ENCODE data around the gene RNFT2.

RNFT2 gene

DNA sequence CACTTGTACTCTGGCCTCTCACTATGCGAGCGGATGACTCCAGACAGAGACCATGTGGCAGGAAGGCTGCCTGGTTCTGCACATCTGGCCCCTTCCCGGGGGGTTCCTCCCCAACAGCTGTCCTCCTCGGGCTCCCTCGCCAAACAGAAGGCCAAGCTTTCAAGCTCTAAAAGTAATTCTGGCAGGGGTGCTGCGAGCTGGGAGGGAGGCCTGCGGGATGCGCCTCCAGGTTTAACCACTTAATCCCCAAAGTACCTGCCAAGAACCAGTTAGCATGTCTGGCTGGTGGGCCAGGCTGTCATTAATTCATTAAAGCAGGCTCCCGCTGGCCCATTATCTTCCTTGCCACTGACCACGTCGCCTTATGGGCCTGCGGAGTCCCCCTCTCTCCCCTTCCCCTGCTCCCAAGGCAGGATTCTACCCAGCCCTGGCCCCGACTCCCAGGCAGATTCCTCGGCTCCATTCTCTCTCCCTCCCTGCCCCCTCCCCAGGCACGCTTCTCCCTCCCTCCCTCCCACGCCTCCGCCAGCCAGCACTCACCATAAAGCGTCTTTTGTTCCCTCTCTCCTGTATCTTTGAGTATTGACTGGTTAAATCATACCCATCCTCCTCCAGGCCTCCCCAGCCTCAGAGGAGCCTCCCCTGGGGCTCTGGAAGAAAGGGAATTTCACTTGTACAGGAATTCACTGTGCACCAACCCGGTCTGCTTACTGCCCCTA, 138.2 kb downstream of the RNFT2 start:
- DNase-seq (ENCODE audit: low read depth in 2 of 3, low spot score in 2 of 3), result no peak

GRCh38 chr12:116878567-116879508, 140.7 kb downstream of the RNFT2 start:
- no peak for DNase-seq (ENCODE audit: low read depth in 2 of 3, low spot score in 2 of 3)

DNA sequence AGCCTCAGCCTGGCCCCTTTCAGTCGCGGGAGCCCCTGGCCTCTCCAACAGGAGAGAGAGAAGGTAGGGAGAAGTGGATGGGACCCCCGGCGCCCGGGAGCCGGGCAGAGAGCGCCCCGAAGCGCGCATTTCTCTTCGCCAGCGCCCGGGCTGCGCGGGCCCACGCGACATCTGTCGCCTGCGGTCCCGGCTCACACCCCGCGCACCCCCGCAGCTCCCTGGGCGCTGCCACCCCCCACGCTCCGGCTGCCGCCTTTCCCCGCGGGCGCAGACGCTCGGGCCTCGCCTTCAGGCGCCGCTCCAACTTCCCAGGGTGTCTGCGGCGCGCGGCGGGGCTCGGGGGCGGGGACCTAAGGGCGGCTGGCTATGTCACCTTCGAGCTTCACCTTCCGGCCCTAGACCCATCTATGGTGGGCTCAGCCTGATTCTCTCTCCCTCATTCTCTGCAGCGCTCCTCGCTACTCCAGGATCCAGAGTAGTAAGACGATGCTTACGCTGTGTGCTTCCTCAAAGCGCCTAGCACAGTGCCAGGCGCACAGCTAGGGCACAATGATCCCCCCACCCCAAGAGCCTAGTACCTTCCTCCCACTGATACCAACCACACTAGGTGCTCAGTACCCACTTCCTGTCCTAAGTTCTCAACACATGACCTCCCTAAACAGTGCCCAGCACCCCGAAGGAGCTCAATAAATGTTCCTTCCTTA, 141.5 kb downstream of the RNFT2 start:
- DNase-seq (ENCODE audit: low read depth in 2 of 3, low spot score in 2 of 3), result no peak

DNA sequence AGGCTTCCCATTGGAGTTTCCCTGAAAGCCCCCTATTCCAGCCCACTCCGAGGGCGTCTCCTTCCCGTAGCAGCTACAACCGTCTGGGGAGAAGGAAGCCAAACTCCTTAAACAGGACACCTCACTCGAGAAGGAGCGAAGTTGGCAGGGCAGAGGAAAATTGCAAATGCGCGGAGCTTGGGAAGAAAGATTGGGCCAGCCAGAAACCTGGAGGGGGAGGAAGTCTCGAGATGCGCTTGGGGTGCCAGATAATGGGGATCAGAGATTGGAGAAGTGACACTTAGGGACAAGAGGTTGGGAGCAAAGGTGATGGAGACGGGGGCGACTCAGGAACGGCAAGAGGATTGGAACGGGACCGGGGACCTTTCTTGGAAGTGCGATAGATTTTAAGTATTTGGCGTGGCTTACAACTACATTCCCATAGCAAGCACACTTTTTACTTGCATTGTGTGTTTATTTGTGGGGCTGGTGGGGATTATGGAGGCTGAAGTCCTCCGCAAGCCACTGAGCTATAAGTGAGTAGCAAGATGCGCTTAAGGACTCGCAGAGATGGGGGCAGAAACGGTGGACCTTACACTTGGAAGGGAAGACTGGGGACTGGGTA, 142.2 kb downstream of the RNFT2 start:
- no peak for DNase-seq (ENCODE audit: low read depth in 2 of 3, low spot score in 2 of 3)

- peak in 2 of 3 experiments; percentile 12 to 23 for DNase-seq (ENCODE audit: low read depth in 2 of 3, low spot score in 2 of 3)
These were observed 142.8 kb downstream of the RNFT2 start for GRCh38 chr12:116880817-116881324.

DNA sequence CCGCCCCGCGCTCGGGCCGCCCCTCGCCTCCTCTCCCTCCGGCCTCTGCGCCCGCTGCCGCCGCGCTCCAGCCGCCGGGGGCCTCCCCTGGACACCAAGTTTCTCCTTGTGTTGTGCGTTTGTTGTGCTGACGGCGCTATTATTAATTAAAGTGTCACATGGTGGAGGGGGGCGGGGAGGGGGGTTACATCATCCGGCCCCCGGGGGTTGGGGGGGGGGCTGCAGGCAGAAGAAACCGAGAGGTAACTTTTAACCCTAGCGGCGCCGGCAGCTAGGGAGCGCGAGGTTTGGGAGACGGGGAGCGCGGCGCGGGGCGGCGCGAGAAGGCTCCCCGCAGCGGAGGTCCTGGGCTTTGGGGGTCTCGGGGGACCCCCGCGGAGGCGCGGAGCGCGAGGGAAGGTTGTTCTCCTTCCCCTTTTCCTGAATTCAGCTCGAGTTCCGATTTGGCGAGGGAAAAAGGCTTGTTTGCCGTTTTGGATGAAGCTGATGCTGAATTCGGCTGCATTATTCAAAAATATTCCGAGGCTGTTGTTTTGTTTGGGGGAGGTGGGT, 143.3 kb downstream of the RNFT2 start, which contains the start of gene HRK:
TSS of gene HRK (minus strand) at position 117 of the 552 bp plus-strand sequence. CDS start 134 bp downstream, outside the sequence.
- no peak for DNase-seq (ENCODE audit: low read depth in 2 of 3, low spot score in 2 of 3)

DNA sequence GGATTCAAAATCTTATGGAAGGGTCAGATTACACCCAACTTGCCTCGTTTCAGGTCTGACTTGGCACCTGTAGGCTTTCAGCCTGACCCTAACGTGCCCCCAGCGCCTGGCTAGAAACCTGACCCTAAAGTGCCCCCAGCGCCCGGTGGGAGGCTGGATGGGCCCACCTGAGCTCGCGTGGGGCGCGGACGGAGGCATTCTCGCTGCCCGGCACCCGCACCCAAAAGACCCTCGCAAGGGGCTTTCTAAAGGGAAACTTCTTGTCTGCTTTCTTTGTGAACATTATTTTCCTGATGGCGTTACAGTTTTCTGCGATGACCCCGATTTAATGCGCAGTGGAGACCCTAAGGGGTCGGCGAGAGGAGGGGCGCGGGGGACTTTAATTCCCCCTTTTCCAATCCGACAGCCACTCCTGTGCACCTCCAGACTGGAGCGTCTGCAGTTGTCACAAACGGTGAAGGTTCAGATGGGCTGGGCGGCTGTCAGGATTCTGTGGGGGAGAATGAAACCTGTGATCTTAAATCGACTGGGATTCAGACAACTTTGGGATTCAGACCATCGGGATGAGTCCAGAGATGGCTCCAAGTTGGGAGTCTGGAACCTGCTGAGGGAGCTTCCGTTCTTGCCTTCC, 143.9 kb downstream of the RNFT2 start:
- DNase-seq (ENCODE audit: low read depth in 2 of 3, low spot score in 2 of 3), result no peak

DNA sequence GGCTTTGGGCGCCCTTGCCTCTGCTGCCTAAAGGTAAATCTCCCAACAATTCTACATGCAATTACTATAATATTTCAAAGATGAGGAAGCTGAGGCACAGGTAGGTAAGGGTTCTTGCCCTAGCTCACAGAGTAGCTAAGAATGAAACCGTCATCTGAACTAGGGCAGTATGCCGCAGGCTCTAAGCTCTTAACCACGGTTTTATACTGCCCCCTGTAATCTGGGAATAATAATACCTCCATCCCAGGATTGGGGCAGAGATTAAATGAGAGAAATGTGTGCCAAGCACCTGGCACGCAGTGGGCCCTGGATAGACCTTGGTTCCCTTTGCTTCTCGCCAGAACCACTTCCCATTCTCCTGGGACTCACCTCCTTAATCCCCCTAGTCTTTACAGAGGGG, 144.6 kb downstream of the RNFT2 start:
- no peak for DNase-seq (ENCODE audit: low read depth in 2 of 3, low spot score in 2 of 3)

DNA sequence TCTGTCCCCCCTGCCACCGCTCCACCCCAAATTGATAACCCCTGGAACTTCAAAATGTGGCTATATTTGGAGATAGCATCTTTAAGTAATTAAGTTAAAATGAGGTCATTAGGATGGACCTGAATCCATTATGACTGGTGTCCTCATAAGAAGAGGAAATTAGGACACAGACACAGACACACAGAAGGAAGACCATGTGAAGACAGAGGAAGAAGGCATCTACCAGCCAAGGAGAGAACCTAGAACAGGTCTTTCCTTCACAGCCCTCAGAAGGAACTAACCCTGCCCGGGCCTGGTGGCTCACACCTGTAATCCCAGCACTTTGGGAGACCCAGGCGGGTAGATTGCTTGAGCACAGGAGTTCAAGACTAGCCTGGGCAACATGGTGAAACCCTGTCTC, 146.8 kb downstream of the RNFT2 start:
- DNase-seq (ENCODE audit: low read depth in 2 of 3, low spot score in 2 of 3), result no peak

DNA sequence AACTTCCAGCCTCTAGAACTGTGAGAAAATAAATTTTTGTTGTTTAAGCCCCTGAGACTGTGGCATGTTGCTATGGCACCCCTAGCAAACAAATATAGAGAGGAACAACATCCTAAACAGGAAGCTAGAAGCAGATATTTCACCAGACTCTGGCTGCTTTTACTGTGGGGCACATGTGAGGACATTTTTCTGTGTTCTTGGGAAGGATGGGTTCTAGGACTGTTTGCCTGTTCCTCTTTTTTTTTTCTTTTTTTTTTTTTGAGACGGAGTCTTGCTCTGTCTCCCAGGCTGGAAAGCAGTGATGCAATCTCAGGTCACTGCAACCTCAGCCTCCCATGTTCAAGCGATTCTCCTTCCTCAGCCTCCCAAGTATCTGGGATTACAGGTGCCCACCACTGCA, 147.4 kb downstream of the RNFT2 start:
- DNase-seq (ENCODE audit: low read depth in 2 of 3, low spot score in 2 of 3), result no peak

GRCh38 chr12:116887244-116887643, 149.1 kb downstream of the RNFT2 start:
- no peak for DNase-seq (ENCODE audit: low read depth in 2 of 3, low spot score in 2 of 3)

GRCh38 chr12:116887897-116888296, 149.8 kb downstream of the RNFT2 start:
- DNase-seq (ENCODE audit: low read depth in 2 of 3, low spot score in 2 of 3), result no peak

DNA sequence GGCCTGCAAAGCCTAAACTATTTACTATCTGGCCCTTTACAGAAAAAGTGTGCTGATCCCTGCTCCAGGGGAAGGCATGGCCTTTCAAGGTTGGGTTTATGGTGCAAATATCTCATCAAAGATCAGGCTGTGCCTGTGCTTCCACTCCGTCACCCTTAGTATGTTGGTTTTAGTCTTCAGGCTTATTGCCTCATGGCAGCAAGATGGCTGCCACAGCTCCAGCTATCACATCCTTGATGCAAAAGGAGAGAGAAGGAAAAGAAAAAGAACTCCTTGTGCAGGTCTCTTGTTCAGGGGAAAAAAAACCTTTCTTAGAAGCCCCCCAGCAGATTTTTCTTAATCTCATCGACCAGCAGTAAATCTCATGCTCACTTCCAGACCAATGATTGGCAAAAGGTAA, 152.2 kb downstream of the RNFT2 start:
- DNase-seq (ENCODE audit: low read depth in 2 of 3, low spot score in 2 of 3), result no peak

GRCh38 chr12:116891019-116891418, 152.9 kb downstream of the RNFT2 start:
- DNase-seq (ENCODE audit: low read depth in 2 of 3, low spot score in 2 of 3), result no peak

- no peak for DNase-seq (ENCODE audit: low read depth in 2 of 3, low spot score in 2 of 3)
These were observed 154.4 kb downstream of the RNFT2 start for GRCh38 chr12:116892349-116893140.

DNA sequence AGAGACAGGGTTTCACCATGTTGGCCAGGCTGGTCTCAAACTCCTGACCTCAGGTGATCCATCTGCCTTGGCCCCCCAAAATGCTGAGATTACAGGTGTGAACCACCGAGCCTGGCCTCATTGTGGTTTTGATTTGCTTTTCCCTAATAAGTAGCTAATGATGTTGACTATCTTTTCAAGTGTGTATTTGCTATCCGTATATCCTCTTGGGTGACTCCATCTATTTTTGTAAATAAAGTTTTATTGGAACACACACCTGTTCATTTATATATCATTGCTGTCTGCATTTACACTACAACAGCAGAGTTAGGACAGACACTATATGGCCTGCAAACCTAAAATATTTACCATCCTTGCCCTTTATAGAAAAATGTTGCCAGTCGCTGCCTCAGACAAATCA, 156.8 kb downstream of the RNFT2 start:
- no peak for DNase-seq (ENCODE audit: low read depth in 2 of 3, low spot score in 2 of 3)

DNA sequence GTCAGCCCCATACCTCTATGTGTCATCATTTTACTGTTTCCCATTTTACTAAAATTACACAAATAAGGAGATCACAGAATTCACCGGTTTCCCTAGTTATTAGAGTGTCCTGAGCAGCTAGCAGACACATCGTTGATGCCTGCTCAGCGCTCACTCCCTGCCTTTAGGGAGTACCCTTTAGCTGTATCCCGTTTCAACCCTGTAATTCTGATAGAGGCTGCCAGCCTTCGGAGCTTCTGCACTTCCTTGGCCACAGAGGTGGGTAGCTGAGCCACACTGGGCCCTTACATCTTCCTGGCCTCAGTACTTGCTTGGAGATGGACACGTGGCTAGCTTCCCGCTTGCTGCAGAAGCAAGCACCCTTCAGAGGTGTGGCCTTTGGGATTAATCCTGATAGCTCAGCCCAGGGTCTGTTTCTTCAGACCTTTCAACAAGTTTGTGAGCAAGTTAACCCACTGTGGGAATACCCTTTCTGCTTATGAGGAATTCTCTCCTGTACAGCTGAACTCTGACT, 158.4 kb downstream of the RNFT2 start:
- DNase-seq (ENCODE audit: low read depth in 2 of 3, low spot score in 2 of 3), result no peak

- no peak for DNase-seq (ENCODE audit: low read depth in 2 of 3, low spot score in 2 of 3)
These were observed 159.4 kb downstream of the RNFT2 start for GRCh38 chr12:116897476-116897875.

DNA sequence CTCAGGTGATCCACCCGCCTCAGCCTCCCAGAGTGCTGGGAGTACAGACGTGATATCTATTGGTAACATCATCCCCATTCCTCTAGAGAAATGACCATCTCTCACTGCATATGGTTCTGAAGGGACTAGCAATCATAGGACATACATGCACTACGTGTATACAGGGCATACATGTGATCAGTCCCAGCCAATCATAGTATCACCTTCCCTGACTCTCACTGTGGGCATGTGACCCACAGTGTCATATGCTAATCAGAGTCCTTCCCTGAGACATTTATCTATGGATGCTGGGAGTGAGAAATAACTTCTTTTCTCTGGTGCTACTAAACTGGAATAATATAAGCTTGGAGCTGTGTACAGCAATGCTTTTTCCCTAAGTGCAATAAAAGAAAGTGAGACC, 160.6 kb downstream of the RNFT2 start:
- no peak for DNase-seq (ENCODE audit: low read depth in 2 of 3, low spot score in 2 of 3)

All from activated CD8-positive, alpha-beta memory T cell treated with anti-CD3 and anti-CD28 coated beads for 48 hours (primary cell).